B cell (primary cell): ENCODE data around the gene B3GLCT. TPM values are rescaled to one million over a fixed set of nuclear protein-coding genes. Genes with fewer than 3 reads are reported as not detected.

ENCODE experiments used
- ATAC-seq: fragments of 200-7000 bp; cut with Tn5 transposase; one replicate; pipeline ENCODE4 v1.10.0; 2021; ENCODE audit warnings: low read depth, mild to moderate bottlenecking, moderate number of reproducible peaks, moderate library complexity
- CTCF ChIA-PET: fragments of 350-600 bp; sonication (Branson Sonifier 250); formaldehyde crosslinking; loops from one replicate; lab custom pipeline; 2021; ENCODE audit warnings: antibody characterized with exemption, inconsistent platforms; lab: Charles Lee
- POLR2A ChIA-PET: fragments of 350-600 bp; sonication (Branson Sonifier 250); formaldehyde crosslinking; loops from one replicate; lab custom pipeline; 2021; ENCODE audit warnings: antibody characterized with exemption; lab: Charles Lee
- DNase-seq: peaks from one replicate; pipeline ENCODE4 v3.0.0; 2013
- H2AFZ ChIP-seq: 2 replicates; pipeline ENCODE4 v1.6.1; 2012; ENCODE audit warnings: mild to moderate bottlenecking, low read depth, low read length; ENCODE audit not compliant: insufficient read depth, poor library complexity, severe bottlenecking
- H3K27ac ChIP-seq, 2 donors: 1 replicate in 1 of 2; 2 replicates in 1 of 2; pipeline ENCODE4 v1.5.1; 2012 to 2013; ENCODE audit warnings: low read length in 2 of 2, mild to moderate bottlenecking in 2 of 2, moderate library complexity in 1 of 2
- H3K27me3 ChIP-seq, 4 experiments: fragments of 200-600 bp in 1 of 4; sonication (generic) in 1 of 4; replicated peaks in 1 of 4; 1 replicate in 2 of 4; 2 replicates in 2 of 4; pipeline versions ENCODE4 v1.6.1 to v1.7.0; 2013 to 2016; ENCODE audit warnings: low read length in 3 of 4, mild to moderate bottlenecking in 2 of 4, mixed read lengths in 1 of 4, moderate library complexity in 1 of 4; ENCODE audit not compliant: insufficient read depth in 4 of 4, control insufficient read depth in 3 of 4; ENCODE audit errors: control extremely low read depth in 1 of 4
- H3K36me3 ChIP-seq, 2 experiments: replicated peaks in 1 of 2; 1 replicate in 1 of 2; 2 replicates in 1 of 2; pipeline versions ENCODE4 v1.6.1 to v1.7.1; 2013; ENCODE audit warnings: low read length in 1 of 2; ENCODE audit not compliant: insufficient read depth in 2 of 2, control insufficient read depth in 1 of 2; ENCODE audit errors: control extremely low read depth in 1 of 2, extremely low read depth in 1 of 2
- H3K4me1 ChIP-seq, 2 donors: fragments of 200-600 bp in 1 of 2; sonication (generic) in 1 of 2; 1 replicate in 1 of 2; 2 replicates in 1 of 2; pipeline versions ENCODE4 v1.5.1 to v1.6.1; 2013 to 2017; ENCODE audit warnings: low read length in 2 of 2; ENCODE audit not compliant: control insufficient read depth in 2 of 2, insufficient read depth in 2 of 2
- H3K4me2 ChIP-seq: replicated peaks from 2 replicates; pipeline ENCODE3; 2012; ENCODE audit warnings: mild to moderate bottlenecking, low read depth, low read length; ENCODE audit not compliant: poor library complexity, severe bottlenecking
- H3K4me3 ChIP-seq, 5 experiments: fragments of 200-600 bp in 1 of 5; sonication (generic) in 1 of 5; 1 replicate in 3 of 5; 2 replicates in 2 of 5; pipeline versions ENCODE4 v1.5.1 to v1.7.0; 2011 to 2016; ENCODE audit warnings: low read length in 4 of 5, mild to moderate bottlenecking in 4 of 5, low read depth in 2 of 5, control low read depth in 1 of 5, moderate library complexity in 1 of 5; ENCODE audit not compliant: insufficient read depth in 1 of 5; ENCODE audit errors: control extremely low read depth in 1 of 5, extremely low read depth in 1 of 5
- H3K79me2 ChIP-seq: fragments of 200-600 bp; sonication (generic); one replicate; pipeline ENCODE4 v1.6.0; 2016; ENCODE audit warnings: low read length; ENCODE audit not compliant: control insufficient read depth, insufficient read depth
- H3K9ac ChIP-seq: fragments of 200-600 bp; sonication (generic); 2 replicates; pipeline ENCODE4 v1.6.1; 2017; ENCODE audit warnings: mild to moderate bottlenecking, low read length, moderate library complexity
- H3K9me3 ChIP-seq, 3 donors: one replicate each; pipeline versions ENCODE4 v1.6.1 to v1.7.1; 2013; ENCODE audit warnings: low read length in 2 of 3; ENCODE audit not compliant: control insufficient read depth in 2 of 3, insufficient read depth in 1 of 3; ENCODE audit errors: control extremely low read depth in 1 of 3
- H4K20me1 ChIP-seq: 2 replicates; pipeline ENCODE4 v1.6.0; 2012; ENCODE audit warnings: mild to moderate bottlenecking, low read length; ENCODE audit not compliant: insufficient read depth, control insufficient read depth, poor library complexity, severe bottlenecking
- H3K27ac Mint-ChIP-seq: one replicate; pipeline ENCODE4 v1.8.0; 2021; ENCODE audit warnings: mixed read lengths
- H3K27me3 Mint-ChIP-seq: one replicate; pipeline ENCODE4 v1.8.0; 2021; ENCODE audit warnings: mixed read lengths
- H3K4me1 Mint-ChIP-seq: one replicate; pipeline ENCODE4 v1.8.0; 2021; ENCODE audit warnings: mixed read lengths
- H3K4me3 Mint-ChIP-seq: one replicate; pipeline ENCODE4 v1.8.0; 2021; ENCODE audit warnings: mixed read lengths
- H3K9me3 Mint-ChIP-seq: one replicate; pipeline ENCODE4 v1.8.0; 2022; ENCODE audit warnings: mixed read lengths; ENCODE audit not compliant: insufficient read depth
- EZH2 ChIP-seq: IDR thresholded peaks from 2 replicates; pipeline ENCODE4 v1.6.1; 2012; ENCODE audit warnings: borderline replicate concordance, low read depth, mild to moderate bottlenecking, moderate library complexity, low read length; ENCODE audit not compliant: insufficient read depth, poor library complexity, severe bottlenecking
- WGBS: methylation state at CpG from one replicate; pipeline ENCODE4 v1.1.5; 2013; ENCODE audit warnings: missing lambda C conversion rate; ENCODE audit not compliant: insufficient coverage; 5-methylcytosine and 5-hydroxymethylcytosine counted together
- intact Hi-C: fragments of 100-400 bp; cut with micrococcal nuclease; formaldehyde crosslinking; loops from one replicate; pipeline ENCODE4 v1.10.0; 2022
- polyA plus RNA-seq: library from polyadenylated mRNA; depleted of rRNA; stranded (reverse); fragments of >200 nt; gene quantifications from 2 replicates; pipeline ENCODE4 v1.2.3, GENCODE V29; 2012
- total RNA-seq, 2 donors: library from RNA; stranded (reverse); fragments of 120-200 nt in 1 of 2; gene quantifications; 1 replicate in 1 of 2; 2 replicates in 1 of 2; pipeline versions ENCODE4 v1.2.3 to v1.2.4, GENCODE V29; 2013 to 2022
- TF ChIP-seq, protein P1 (sequence below): fragments of 200-600 bp; IDR thresholded peaks from one replicate; pipeline ENCODE4 v1.8.0; 2022; ENCODE audit warnings: antibody characterized with exemption, mild to moderate bottlenecking

B3GLCT gene
- total and polyA plus RNA-seq, 2 donors (not counting 1 experiment from before 2014, with no cell fraction given) = 1.4 to 6.2 TPM

DNA sequence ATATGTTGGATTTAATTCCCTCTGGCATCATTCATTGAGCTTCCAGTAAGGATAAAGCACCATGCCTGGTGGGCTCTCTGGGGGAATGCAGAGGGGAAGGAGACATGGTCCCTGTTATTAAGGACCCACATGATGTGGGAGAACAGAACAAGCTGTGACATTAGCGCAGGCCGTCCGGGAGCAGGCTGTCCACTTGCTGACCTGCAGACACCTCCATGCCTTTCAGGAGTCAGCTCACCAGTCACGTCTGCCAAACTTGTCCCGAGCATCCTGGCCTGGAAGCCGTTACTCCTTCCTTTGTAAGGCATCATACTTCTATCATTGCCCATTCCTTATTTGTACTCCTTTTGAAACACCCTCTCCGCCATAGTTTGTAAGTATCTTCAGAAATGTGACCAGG, 23.4 kb downstream of the B3GLCT start:
- CTCF ChIA-PET = interaction anchor here (1.5 kb wide), 1 partner anchor 13 kb away, joined by 3 read pairs; no protein-coding TSS in a partner anchor
- no peak for TF ChIP-seq EZH2
- TF ChIP-seq, protein P1, sequence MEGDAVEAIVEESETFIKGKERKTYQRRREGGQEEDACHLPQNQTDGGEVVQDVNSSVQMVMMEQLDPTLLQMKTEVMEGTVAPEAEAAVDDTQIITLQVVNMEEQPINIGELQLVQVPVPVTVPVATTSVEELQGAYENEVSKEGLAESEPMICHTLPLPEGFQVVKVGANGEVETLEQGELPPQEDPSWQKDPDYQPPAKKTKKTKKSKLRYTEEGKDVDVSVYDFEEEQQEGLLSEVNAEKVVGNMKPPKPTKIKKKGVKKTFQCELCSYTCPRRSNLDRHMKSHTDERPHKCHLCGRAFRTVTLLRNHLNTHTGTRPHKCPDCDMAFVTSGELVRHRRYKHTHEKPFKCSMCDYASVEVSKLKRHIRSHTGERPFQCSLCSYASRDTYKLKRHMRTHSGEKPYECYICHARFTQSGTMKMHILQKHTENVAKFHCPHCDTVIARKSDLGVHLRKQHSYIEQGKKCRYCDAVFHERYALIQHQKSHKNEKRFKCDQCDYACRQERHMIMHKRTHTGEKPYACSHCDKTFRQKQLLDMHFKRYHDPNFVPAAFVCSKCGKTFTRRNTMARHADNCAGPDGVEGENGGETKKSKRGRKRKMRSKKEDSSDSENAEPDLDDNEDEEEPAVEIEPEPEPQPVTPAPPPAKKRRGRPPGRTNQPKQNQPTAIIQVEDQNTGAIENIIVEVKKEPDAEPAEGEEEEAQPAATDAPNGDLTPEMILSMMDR = no peak
- H3K27ac ChIP-seq = no peak overlapping the region
- POLR2A ChIA-PET = no interaction called here
- no peak overlapping the region for H3K4me2 ChIP-seq
- H3K9ac ChIP-seq = no peak overlapping the region
- intact Hi-C loops = no loop called here
- H3K4me1 Mint-ChIP-seq = peaks cover 7% of the 10 kb centered on the region
- H3K27me3 ChIP-seq = no peaks in the 10 kb centered on the region
- WGBS = 96% methylated on average over 5 of the region's 7 CpGs
- H2AFZ ChIP-seq = no peak overlapping the region
- H4K20me1 ChIP-seq = no peaks in the 10 kb centered on the region
- no peak overlapping the region for H3K27ac Mint-ChIP-seq
- H3K27me3 Mint-ChIP-seq = no peaks in the 10 kb centered on the region
- DNase-seq (no peak), ATAC-seq (no peak)
- no peaks in the 10 kb centered on the region for H3K9me3 ChIP-seq
- no peak overlapping the region for H3K4me3 ChIP-seq
- H3K79me2 ChIP-seq = no peaks in the 10 kb centered on the region
- H3K9me3 Mint-ChIP-seq = no peaks in the 10 kb centered on the region
- no peak overlapping the region for H3K4me3 Mint-ChIP-seq
- no peaks in the 10 kb centered on the region for H3K4me1 ChIP-seq
- H3K36me3 ChIP-seq = no peaks in the 10 kb centered on the region

GRCh38 chr13:31223640-31224039, 23.9 kb downstream of the B3GLCT start:
- Histone ChIP-seq H4K20me1 (no peaks in the 10 kb centered on the region), H3K4me2 (no peak overlapping the region), H3K9ac (no peak overlapping the region), H3K79me2 (no peaks in the 10 kb centered on the region), H3K4me3 (no peak overlapping the region), H3K9me3 (no peaks in the 10 kb centered on the region), H3K27me3 (no peaks in the 10 kb centered on the region), H3K36me3 (no peaks in the 10 kb centered on the region), H3K4me1 (no peaks in the 10 kb centered on the region), H3K27ac (no peak overlapping the region), H2AFZ (no peak overlapping the region)
- Mint-ChIP-seq H3K4me1 (peaks cover 7% of the 10 kb centered on the region), H3K9me3 (no peaks in the 10 kb centered on the region), H3K27me3 (no peaks in the 10 kb centered on the region), H3K27ac (no peak overlapping the region), H3K4me3 (no peak overlapping the region)
- TF ChIP-seq EZH2 = no peak
- TF ChIP-seq, protein P1 = no peak
- DNase-seq = no peak
- no peak for ATAC-seq
- ChIA-PET POLR2A (no interaction called here), CTCF (interaction anchor here (1.5 kb wide), 1 partner anchor 13 kb away, joined by 3 read pairs; no protein-coding TSS in a partner anchor)
- intact Hi-C loops = no loop called here
- 100% methylated on average over 1 of the region's 2 CpGs for WGBS
